ENCODE data around the gene CDK7. TPM values are rescaled to one million over a fixed set of nuclear protein-coding genes. Genes with fewer than 3 reads are reported as not detected.

Gene CDK7
- total RNA-seq, 2 donors from 2014 or later, result 4.0 to 14.5 TPM

GRCh38 chr5:69315972-69316371, 81.3 kb downstream of the CDK7 start:
- H3K36me3 ChIP-seq (replicated peaks in 1 of 2; ENCODE audit: insufficient read depth in 1 of 2, low read depth in 2 of 2), result peaks cover 1 to 7% of the 10 kb centered on the region in 2 donors
- H3K27ac ChIP-seq, result no peak overlapping the region
- intact Hi-C loops (cut with DNase I), result no loop called here
- WGBS, 2 donors, result 96 to 100% methylated on average over 1 of the region's 1 CpG
- H3K4me3 ChIP-seq, result no peak overlapping the region
- TF ChIP-seq CTCF (IDR thresholded peaks at IDR 0.05) (no peak), POLR2A (IDR thresholded peaks at IDR 0.05) (no peak)
- no peaks in the 10 kb centered on the region for H3K4me1 ChIP-seq
- DNase-seq (no peak), ATAC-seq (no peak)
- H3K27me3 ChIP-seq, result no peaks in the 10 kb centered on the region
- H3K9me3 ChIP-seq, result no peaks in the 10 kb centered on the region

- Histone ChIP-seq H3K9me3 (no peaks in the 10 kb centered on the region), H3K4me3 (no peak overlapping the region), H3K27ac (no peak overlapping the region), H3K4me1 (no peaks in the 10 kb centered on the region), H3K36me3 (replicated peaks in 1 of 2; ENCODE audit: insufficient read depth in 1 of 2, low read depth in 2 of 2) (peaks cover 0 to 7% of the 10 kb centered on the region in 2 donors), H3K27me3 (no peaks in the 10 kb centered on the region)
- TF ChIP-seq POLR2A (IDR thresholded peaks at IDR 0.05) (no peak), CTCF (IDR thresholded peaks at IDR 0.05) (no peak)
- ATAC-seq (no peak), DNase-seq (no peak)
- WGBS, 2 donors, result 74 to 92% methylated on average over 4 of the region's 4 CpGs
- intact Hi-C loops (cut with DNase I), result no loop called here
These were observed 82.7 kb downstream of the CDK7 start for GRCh38 chr5:69317391-69317790.

- H3K4me3 ChIP-seq, result no peak overlapping the region
- H3K27ac ChIP-seq, result no peak overlapping the region
- no peaks in the 10 kb centered on the region for H3K36me3 ChIP-seq (replicated peaks in 1 of 2; ENCODE audit: insufficient read depth in 1 of 2, low read depth in 2 of 2)
- no peaks in the 10 kb centered on the region for H3K27me3 ChIP-seq
- intact Hi-C loops (cut with DNase I), result no loop called here
- ATAC-seq (no peak), DNase-seq (no peak)
- H3K4me1 ChIP-seq, result peaks cover 8% of the 10 kb centered on the region
- WGBS, 2 donors, result 100% methylated on average over 1 of the region's 1 CpG
- TF ChIP-seq POLR2A (IDR thresholded peaks at IDR 0.05), result no peak
- TF ChIP-seq CTCF (IDR thresholded peaks at IDR 0.05), result no peak
- H3K9me3 ChIP-seq, result no peaks in the 10 kb centered on the region
These were observed 91.7 kb downstream of the CDK7 start for GRCh38 chr5:69326365-69326764.

Other genes with a start within 250 kb of the CDK7 start
- gene SLC30A5, start 140.9 kb upstream of the CDK7 start, total RNA-seq, result 10 to 100 TPM; 30.3 to 35.0 TPM
- gene CCNB1, start 67.7 kb upstream of the CDK7 start, total RNA-seq, result 1 to 10 TPM; 1.6 to 4.9 TPM
- 1 to 10 TPM in 1 of 2 donors, under 1 TPM in 1; 0.33 to 2.6 TPM for gene CENPH, start 45.3 kb upstream of the CDK7 start, total RNA-seq
- gene CCDC125, start 97.9 kb downstream of the CDK7 start, total RNA-seq, result 10 to 100 TPM in 1 of 2 donors, 1 to 10 TPM in 1; 6.7 to 10.2 TPM
- gene AK6, start 134.6 kb downstream of the CDK7 start, total RNA-seq, result 10 to 100 TPM in 1 of 2 donors, 1 to 10 TPM in 1; 8.3 to 17.1 TPM
- 10 to 100 TPM in 1 of 2 donors, 1 to 10 TPM in 1; 8.6 to 24.9 TPM for gene TAF9, start 134.6 kb downstream of the CDK7 start, total RNA-seq
- gene RAD17, start 134.9 kb downstream of the CDK7 start, total RNA-seq, result 10 to 100 TPM in 1 of 2 donors, 1 to 10 TPM in 1; 8.3 to 17.5 TPM
- 10 to 100 TPM; 15.5 to 19.7 TPM for gene MARVELD2, start 180.2 kb downstream of the CDK7 start, total RNA-seq